GM12878 (cell line): ENCODE measurements around the gene GOPC. TPM values are rescaled to one million over a fixed set of nuclear protein-coding genes. Genes with fewer than 3 reads are reported as not detected.

Source experiments
- ATAC-seq: fragments of 200-7000 bp; cut with Tn5 transposase; 3 replicates; pipeline ENCODE4 v1.9.1; 2020; ENCODE audit warnings: mild to moderate bottlenecking, moderate library complexity
- BruUV-seq: library from RNA; stranded (reverse); fragments of 400-500 nt; replicated peaks from 2 replicates; lab custom pipeline; 2021; lab: Mats Ljungman, UMichigan
- CTCF ChIA-PET: fragments of 300-600 bp; sonication (Branson Sonifier 250); formaldehyde crosslinking; extraction: SDS; loops from one replicate; lab custom pipeline; 2021; ENCODE audit warnings: inconsistent platforms; lab: Yijun Ruan, JAX
- POLR2A ChIA-PET: fragments of 350-600 bp; formaldehyde crosslinking; extraction: SDS; loops from one replicate; lab custom pipeline; 2021; ENCODE audit warnings: inconsistent platforms; lab: Charles Lee
- RAD21 ChIA-PET: fragments of 300-600 bp; sonication (Branson Sonifier 250); formaldehyde crosslinking; loops from one replicate; lab custom pipeline; 2023; ENCODE audit warnings: antibody characterized with exemption; ENCODE audit not compliant: unreplicated experiment; lab: Charles Lee
- SMC1A ChIA-PET: fragments of 300-600 bp; sonication (Branson Sonifier 250); formaldehyde crosslinking; loops from one replicate; lab custom pipeline; 2023; ENCODE audit not compliant: unreplicated experiment, uncharacterized antibody; lab: Charles Lee
- DNase-seq: peaks from one replicate; pipeline ENCODE4 v3.0.0-alpha.2; 2011; ENCODE audit warnings: low read depth, low spot score
- FAIRE-seq: peaks from 3 replicates; lab custom pipeline; 2011; peaks lifted over from hg19 to GRCh38; lab: Jason Lieb, UNC
- H2AFZ ChIP-seq: 2 replicates; pipeline ENCODE4 v1.6.0; 2011; ENCODE audit warnings: low read depth, low read length, control low read depth; ENCODE audit not compliant: control insufficient read depth
- H3K27ac ChIP-seq: 2 replicates; pipeline ENCODE4 v1.5.1; 2011; ENCODE audit warnings: control low read depth; ENCODE audit not compliant: control insufficient read depth, insufficient read depth
- H3K27me3 ChIP-seq, 2 experiments: replicated peaks in 1 of 2; 2 replicates each; pipeline versions ENCODE4 v1.6.0 to v1.6.1; 2011; ENCODE audit warnings: low read length in 1 of 2; ENCODE audit not compliant: control insufficient read depth in 2 of 2, insufficient read depth in 2 of 2
- H3K36me3 ChIP-seq, 2 experiments: 2 replicates each; pipeline ENCODE4 v1.5.1; 2011; ENCODE audit warnings: low read length in 1 of 2; ENCODE audit not compliant: control insufficient read depth in 2 of 2, insufficient read depth in 2 of 2
- H3K4me1 ChIP-seq: 2 replicates; pipeline ENCODE4 v1.6.1; 2011; ENCODE audit warnings: mild to moderate bottlenecking, low read length, moderate library complexity, mixed read lengths; ENCODE audit not compliant: control insufficient read depth, insufficient read depth
- H3K4me2 ChIP-seq: 2 replicates; pipeline ENCODE4 v1.6.0; 2011; ENCODE audit warnings: control low read depth; ENCODE audit not compliant: control insufficient read depth, insufficient read depth
- H3K4me3 ChIP-seq: fragments of 200-600 bp; sonication (generic); 2 replicates; pipeline ENCODE4 v1.5.1; 2016
- H3K79me2 ChIP-seq: 2 replicates; pipeline ENCODE4 v1.6.0; 2011; ENCODE audit warnings: low read length; ENCODE audit not compliant: control insufficient read depth, insufficient read depth
- H3K9ac ChIP-seq: 2 replicates; pipeline ENCODE4 v1.8.0; 2011; ENCODE audit warnings: low read length, control low read depth, mixed read lengths; ENCODE audit not compliant: control insufficient read depth, insufficient read depth
- H3K9me3 ChIP-seq: replicated peaks from 3 replicates; pipeline ENCODE4 v1.5.1; 2011; ENCODE audit warnings: mild to moderate bottlenecking, low read length; ENCODE audit not compliant: control insufficient read depth, insufficient read depth
- H4K20me1 ChIP-seq: 2 replicates; pipeline ENCODE4 v1.6.0; 2011; ENCODE audit not compliant: control insufficient read depth, insufficient read depth
- BACH1 ChIP-seq: fragments of 450-650 bp; IDR thresholded peaks from 2 replicates; pipeline ENCODE4 v1.6.1; 2017; ENCODE audit warnings: mild to moderate bottlenecking, borderline replicate concordance
- CBX3 ChIP-seq: fragments of 200-600 bp; sonication (generic); IDR thresholded peaks from 2 replicates; pipeline ENCODE4 v1.6.1; 2016; ENCODE audit warnings: low read depth, borderline replicate concordance
- CUX1 ChIP-seq: IDR thresholded peaks from 2 replicates; pipeline ENCODE4 v1.6.1; 2012; ENCODE audit warnings: improper control_type of control experiment, low read depth, low read length; ENCODE audit not compliant: insufficient replicate concordance
- EZH2 ChIP-seq: IDR thresholded peaks from 2 replicates; pipeline ENCODE4 v1.6.1; 2012; ENCODE audit warnings: low read depth, mild to moderate bottlenecking, control low read depth, inconsistent platforms, low read length, borderline replicate concordance; ENCODE audit not compliant: control insufficient read depth
- HDAC2 ChIP-seq: fragments of 200-600 bp; sonication (generic); IDR thresholded peaks from 2 replicates; pipeline ENCODE4 v1.6.1; 2017
- HDAC6 ChIP-seq: fragments of 200-600 bp; sonication (generic); IDR thresholded peaks from one replicate; pipeline ENCODE4 v1.8.0; 2017; ENCODE audit warnings: antibody characterized with exemption; ENCODE audit not compliant: unreplicated experiment
- IKZF1 ChIP-seq: fragments of 450-650 bp; conservative IDR thresholded peaks from 2 replicates; pipeline ENCODE4 v1.6.1; 2017; ENCODE audit warnings: antibody characterized with exemption, mild to moderate bottlenecking
- JUNB ChIP-seq: IDR thresholded peaks from 2 replicates; pipeline ENCODE4 v1.6.1; 2016; ENCODE audit warnings: antibody characterized with exemption, mild to moderate bottlenecking
- MXI1 ChIP-seq: fragments of 150-350 bp; IDR thresholded peaks from 2 replicates; pipeline ENCODE4 v1.6.1; 2011; ENCODE audit warnings: low read depth, mild to moderate bottlenecking, inconsistent platforms, low read length, improper control_type of control experiment
- SIX5 ChIP-seq: IDR thresholded peaks from 2 replicates; pipeline ENCODE4 v1.6.1; 2011; ENCODE audit warnings: mild to moderate bottlenecking, low read depth, low read length, moderate library complexity; ENCODE audit not compliant: severe bottlenecking
- SUPT20H ChIP-seq: IDR thresholded peaks from 2 replicates; pipeline ENCODE4 v1.6.1; 2011; ENCODE audit warnings: low read depth, mild to moderate bottlenecking, low read length, moderate library complexity, borderline replicate concordance; ENCODE audit not compliant: control insufficient read depth
- TAF1 ChIP-seq: IDR thresholded peaks from 2 replicates; pipeline ENCODE4 v1.6.1; 2011; ENCODE audit warnings: mild to moderate bottlenecking, low read depth, low read length, borderline replicate concordance
- TCF12 ChIP-seq: IDR thresholded peaks from 2 replicates; pipeline ENCODE4 v1.6.1; 2011; ENCODE audit warnings: low read depth, mild to moderate bottlenecking, low read length
- TCF3 ChIP-seq: IDR thresholded peaks from 2 replicates; pipeline ENCODE4 v1.6.1; 2012; ENCODE audit warnings: low read depth, mild to moderate bottlenecking, low read length, borderline replicate concordance; ENCODE audit not compliant: insufficient read depth
- WGBS: methylation state at CpG from one replicate; pipeline ENCODE4 v1.1.6; 2016; ENCODE audit warnings: low lambda C conversion rate; ENCODE audit not compliant: insufficient replicate concordance, insufficient coverage; ENCODE audit errors: missing lambda C conversion rate; 5-methylcytosine and 5-hydroxymethylcytosine counted together
- in situ Hi-C: fragments of 300-500 bp; cut with MboI; formaldehyde crosslinking; loops from 9 replicates; pipeline ENCODE4 v1.14.3; 2018; ENCODE audit warnings: mixed read lengths
- intact Hi-C: fragments of 100-400 bp; cut with micrococcal nuclease; formaldehyde crosslinking; loops from one replicate; pipeline ENCODE4 v1.14.2; 2022; ENCODE audit not compliant: unreplicated experiment
- polyA plus RNA-seq, 11 experiments: library from polyadenylated mRNA; depleted of rRNA in 4 of 11; unstranded in 6 of 11; stranded (reverse) in 5 of 11; fragments of >200 nt; fragmentation: Nextera tagmentation in 4 of 11; fragmentation: Illumina TruSeq in 1 of 11; extraction: Ambion mirVana in 4 of 11; extraction: Trizol in 1 of 11; gene quantifications; 1 replicate in 1 of 11; 2 replicates in 10 of 11; pipeline versions ENCODE4 v1.2.1 to v1.2.3, GENCODE V29; 2011 to 2016; ENCODE audit warnings: inconsistent platforms in 2 of 11, missing spikeins in 2 of 11, low read depth in 1 of 11
- total RNA-seq, 4 experiments: library from RNA; depleted of rRNA in 3 of 4; stranded (reverse); fragments of >200 nt in 3 of 4; fragmentation: Illumina TruSeq in 1 of 4; extraction: Trizol in 1 of 4; gene quantifications; 2 replicates each; pipeline versions ENCODE4 v1.2.1 to v1.2.3, GENCODE V29; 2013 to 2021

Gene GOPC
- total and polyA plus RNA-seq, 10 of the 15 experiments (the other 5 are each of a cell fraction or from before 2014, with no cell fraction given): 5.8 to 28.5 (median 18.0) TPM

GRCh38 chr6:117573006-117573680, 29.2 kb downstream of the GOPC start (continued):
- TF ChIP-seq SUPT20H (no peak), MXI1 (no peak), EZH2 (no peak), BACH1 (no peak), HDAC6 (no peak), IKZF1 (no peak)

GRCh38 chr6:117568831-117569410, 33.4 kb downstream of the GOPC start:
- Histone ChIP-seq H3K4me1 (no peaks in the 10 kb centered on the region), H3K27ac (no peak overlapping the region), H3K4me3 (no peak overlapping the region), H3K9ac (no peak overlapping the region), H3K9me3 (no peaks in the 10 kb centered on the region), H3K79me2 (no peaks in the 10 kb centered on the region; the same call in 1 of the 2 replicates), H3K36me3 (peaks cover 0 to 21% of the 10 kb centered on the region in 2 experiments; a peak in 3 of 4 replicates), H3K4me2 (no peak overlapping the region), H4K20me1 (no peaks in the 10 kb centered on the region), H3K27me3 (no peaks in the 10 kb centered on the region), H2AFZ (no peak overlapping the region)
- no peak for TF ChIP-seq TCF3
- TF ChIP-seq CBX3: no peak
- TF ChIP-seq JUNB: peak; percentile 35
- no peak for TF ChIP-seq CUX1
- TF ChIP-seq TAF1: no peak
- TF ChIP-seq HDAC2: no peak
- no peak for TF ChIP-seq TCF12
- no peak for TF ChIP-seq SIX5
- no TSS peak for BruUV-seq
- RAD21 ChIA-PET: interaction anchor here (0.9 to 1.2 kb wide), 2 partner anchors 119 kb away, joined by 3 to 6 read pairs; no protein-coding TSS in a partner anchor
- 0% methylated on average over 1 of the region's 1 CpG for WGBS
- no peak for ATAC-seq
- no peak for DNase-seq
- in situ Hi-C loops (no loop called here), intact Hi-C loops (no loop called here)
- CTCF ChIA-PET: interaction anchor here (0.6 to 4.6 kb wide), 4 partner anchors 20 to 119 kb away, joined by 3 to 15 read pairs (median 6); no protein-coding TSS in a partner anchor
- SMC1A ChIA-PET: interaction anchor here (0.7 to 0.9 kb wide), 2 partner anchors 75 to 104 kb away, joined by 3 to 4 read pairs; no protein-coding TSS in a partner anchor
- no peak for FAIRE-seq
- POLR2A ChIA-PET: no interaction called here
